Measurements from ENCODE around the gene DNAJB14.
"Not testable (repeated sequence)": the region's sequence is repeated elsewhere in the genome, so short reads cannot be mapped to it uniquely, and the experiment has no call there.

The DNAJB14 gene

GRCh38 chr4:99946356-99947189 is at the start of gene DNAJB14:
TSS of gene DNAJB14 (minus strand) at chr4:99946618. CDS start at chr4:99946571, 47 bp downstream.
- DNase-seq = peak; percentile 63 to 82 (median 70)

DNA sequence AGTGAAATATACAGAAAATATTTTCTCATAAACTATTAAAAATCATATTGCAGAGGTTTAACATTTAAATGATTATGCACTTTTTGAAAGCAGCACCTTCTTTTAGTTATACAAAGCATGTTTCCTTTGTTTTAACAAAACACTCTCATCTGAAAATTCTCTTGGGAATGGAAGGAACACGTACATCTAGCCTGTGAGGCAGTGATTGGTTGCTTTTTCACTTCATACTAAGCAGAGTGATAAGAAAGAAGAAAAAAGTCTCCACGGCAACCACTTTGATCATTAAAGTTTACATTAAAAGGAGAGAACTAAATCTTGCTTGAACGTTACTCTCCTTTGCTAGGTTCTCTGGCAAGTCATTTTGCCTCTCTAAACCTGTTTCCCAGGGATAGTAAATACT is 45.3 kb upstream of the DNAJB14 start:
- DNase-seq = no peak

DNA sequence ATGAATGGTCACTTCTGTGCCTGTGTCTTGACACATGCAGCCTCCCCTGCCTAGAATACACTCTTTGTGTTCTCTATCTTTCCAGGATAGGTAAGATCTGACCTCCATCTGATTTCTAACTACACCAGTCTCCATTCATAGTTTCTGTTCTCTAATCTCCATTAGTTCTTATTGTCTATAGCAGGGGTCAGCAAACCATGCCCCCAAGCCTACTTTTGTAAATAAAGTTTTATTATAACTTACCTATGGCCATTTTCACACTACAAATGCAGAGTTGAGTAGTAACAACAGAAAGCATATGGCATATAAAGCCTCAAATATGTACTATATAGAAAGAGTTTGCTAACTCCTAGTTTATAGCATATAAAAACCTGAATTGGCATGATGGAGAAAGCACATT is 41.3 kb upstream of the DNAJB14 start:
- DNase-seq = no peak

GRCh38 chr4:99986792-99987191 is 40.4 kb upstream of the DNAJB14 start:
- no peak for DNase-seq

- DNase-seq = no peak
Measured at GRCh38 chr4:99983289-99983943, 37.0 kb upstream of the DNAJB14 start.

- DNase-seq = no peak
Measured at GRCh38 chr4:99979872-99980271, 33.5 kb upstream of the DNAJB14 start.

GRCh38 chr4:99971453-99972111 is 25.2 kb upstream of the DNAJB14 start:
- DNase-seq = no peak

DNA sequence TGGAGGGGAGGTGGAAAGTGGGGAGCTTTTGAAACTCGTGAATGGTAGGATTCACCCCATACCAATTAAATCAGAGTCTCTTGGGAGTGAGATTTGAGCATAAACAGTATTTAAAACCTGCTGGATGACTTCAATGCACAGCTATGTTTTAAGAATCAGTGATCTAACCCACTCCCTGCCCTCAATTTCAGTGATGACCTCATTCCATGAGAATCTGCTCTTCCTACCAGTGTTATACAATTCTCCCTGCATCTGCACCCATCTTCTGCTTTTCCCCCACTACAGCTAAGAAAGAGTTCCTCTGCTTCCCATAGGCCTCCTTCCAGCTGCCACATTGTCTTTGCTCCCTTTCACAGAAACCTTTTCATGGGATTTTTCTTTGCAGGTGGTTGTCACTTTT is 21.9 kb upstream of the DNAJB14 start:
- no peak for DNase-seq

GRCh38 chr4:99966692-99967091 is 20.3 kb upstream of the DNAJB14 start:
- DNase-seq = no peak

GRCh38 chr4:99965674-99966350 is 19.4 kb upstream of the DNAJB14 start:
- peak in 3 of 6 experiments; percentile 19 to 43 (median 42) for DNase-seq

DNA sequence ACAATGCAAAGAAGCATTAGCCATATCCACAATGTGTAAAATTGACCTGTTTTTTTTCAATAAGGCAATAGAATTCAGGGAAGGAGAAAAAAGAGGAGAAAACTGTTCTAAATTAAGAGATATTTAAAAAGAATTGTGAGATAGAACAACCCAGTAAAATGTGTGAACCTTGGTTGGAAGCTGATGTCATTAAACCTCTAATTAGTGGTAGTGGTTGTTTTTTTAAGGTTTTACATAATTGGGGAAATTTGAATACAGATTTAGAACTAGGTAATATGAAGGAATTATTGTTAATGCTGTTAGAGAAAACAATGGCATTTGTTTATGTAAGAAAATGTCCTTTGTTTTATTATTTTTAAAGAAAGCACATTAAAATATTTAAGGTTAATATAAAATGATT is 18.8 kb upstream of the DNAJB14 start:
- no peak for DNase-seq

DNA sequence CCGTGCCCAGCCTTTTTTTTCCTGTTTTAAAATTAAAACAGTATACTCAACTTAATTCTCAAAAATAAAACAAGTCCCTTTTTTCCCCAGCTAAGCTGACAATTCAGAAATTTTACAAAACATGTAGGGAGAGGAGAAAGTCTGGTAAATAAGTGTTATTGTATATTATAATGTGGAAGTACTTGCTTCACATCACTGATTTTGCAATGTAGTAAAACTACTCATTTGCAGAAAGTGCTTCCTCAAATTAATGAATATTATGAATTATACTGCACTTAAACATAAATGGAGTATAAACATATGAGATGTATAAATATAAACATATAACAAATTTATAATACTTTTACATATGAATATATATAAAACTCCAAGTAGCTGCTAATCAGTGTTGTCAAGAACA is 15.3 kb upstream of the DNAJB14 start:
- no peak for DNase-seq

- no peak for DNase-seq
Measured at GRCh38 chr4:99960648-99961047, 14.2 kb upstream of the DNAJB14 start.

DNA sequence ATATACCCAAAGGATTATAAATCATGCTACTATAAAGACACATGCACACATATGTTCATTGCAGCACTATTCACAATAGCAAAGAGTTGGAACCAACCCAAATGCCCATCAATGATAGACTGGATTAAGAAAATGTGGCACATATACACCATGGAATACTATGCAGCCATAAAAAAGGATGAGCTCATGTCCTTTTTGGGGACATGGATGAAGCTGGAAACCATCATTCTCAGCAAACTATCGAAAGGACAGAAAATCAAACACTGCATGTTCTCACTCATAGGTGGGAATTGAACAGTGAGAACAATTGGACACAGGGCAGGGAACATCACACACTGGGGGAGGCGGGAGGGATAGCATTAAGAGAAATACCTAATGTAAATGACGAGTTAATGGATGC is 11.8 kb upstream of the DNAJB14 start:
- not testable (repeated sequence) for DNase-seq

GRCh38 chr4:99950913-99951254 is 4.5 kb upstream of the DNAJB14 start:
- peak in 1 of 6 experiments; percentile 28 for DNase-seq

- DNase-seq = peak; percentile 92 to 98 (median 94)
Measured at GRCh38 chr4:99949999-99950912, 3.8 kb upstream of the DNAJB14 start, which contains the start of gene H2AZ1. TSS of gene H2AZ1 (minus strand) at chr4:99950275. CDS start at chr4:99950170, 105 bp downstream.

- DNase-seq = peak; percentile 74 to 90 (median 85)
Measured at GRCh38 chr4:99949034-99949998, 2.9 kb upstream of the DNAJB14 start.

GRCh38 chr4:99947608-99948007 is 1.2 kb upstream of the DNAJB14 start:
- peak in 1 of 6 experiments; percentile 19 for DNase-seq

- DNase-seq = no peak
Measured at GRCh38 chr4:99947190-99947578, 766 bp upstream of the DNAJB14 start.

DNA sequence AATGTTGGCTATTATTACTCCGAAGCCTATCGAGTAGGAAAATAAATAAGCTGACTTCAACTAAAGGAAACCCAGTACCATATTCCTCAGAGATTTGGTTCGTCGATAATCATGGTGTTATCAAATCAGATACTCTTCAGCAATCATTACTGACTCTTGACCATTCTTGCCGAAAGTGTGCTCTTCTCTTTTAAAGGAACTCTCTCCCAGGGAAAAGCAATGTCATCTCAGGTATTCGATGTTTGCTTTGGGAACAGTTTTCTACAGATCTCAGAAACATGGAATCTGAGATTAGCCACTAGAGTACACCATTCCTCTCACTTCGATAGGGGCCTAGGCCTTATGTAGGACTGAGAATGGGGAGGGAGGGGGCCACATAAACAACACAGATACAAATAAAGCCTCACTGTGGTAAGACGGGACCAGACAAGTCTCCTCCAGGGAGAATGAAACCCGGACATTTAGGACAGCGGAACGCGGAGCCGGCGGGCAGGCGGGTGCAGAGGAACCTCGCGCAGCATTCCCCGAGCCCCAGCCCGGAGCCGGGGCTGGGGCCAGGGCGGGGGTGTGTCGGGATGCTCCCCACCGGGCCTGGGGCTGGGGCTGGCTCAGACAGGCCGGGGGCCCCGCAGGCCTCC is 581 bp downstream of the DNAJB14 start:
- DNase-seq = peak in 1 of 6 experiments; percentile 17

All from stimulated activated naive CD4-positive, alpha-beta T cell (primary cell).